ENCODE data around the gene MAPKAPK2. TPM values are rescaled to one million over a fixed set of nuclear protein-coding genes. Genes with fewer than 3 reads are reported as not detected.
A peak's percentile ranks its signal among the peaks of the same experiment; 100 is the strongest.

MAPKAPK2 gene
- total RNA-seq, 1 donor from 2014 or later, result 35.3 TPM

DNA sequence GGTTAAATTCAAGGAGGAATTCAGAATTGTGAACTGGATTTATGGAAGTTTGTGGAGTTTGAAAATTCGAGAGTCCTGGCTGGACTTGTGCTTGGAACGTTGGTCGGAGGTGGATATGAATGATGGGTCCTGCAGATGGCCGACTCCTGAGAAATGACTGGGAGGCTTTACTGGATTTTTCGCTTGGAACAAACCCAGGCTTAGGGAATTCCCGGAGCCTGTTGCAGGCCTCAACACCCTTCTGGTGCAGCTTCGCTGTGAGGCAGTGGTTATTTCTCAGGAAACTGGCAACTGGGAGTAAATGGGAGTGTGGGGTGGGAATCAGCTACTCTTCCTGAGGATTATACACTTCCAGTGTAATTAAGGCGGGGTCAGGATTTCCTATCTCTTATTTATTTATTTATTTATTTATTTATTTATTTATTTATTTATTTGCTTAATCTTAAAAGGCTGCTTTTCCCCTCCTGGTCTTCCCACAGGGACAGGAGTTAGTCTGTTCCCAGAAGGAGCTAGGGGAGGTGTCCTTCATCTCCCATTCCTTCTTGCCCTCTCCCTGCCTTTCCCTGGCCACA is 21.1 kb downstream of the MAPKAPK2 start:
- intact Hi-C loops (cut with DNase I), result loop anchor here (1.0 to 2.0 kb wide), 2 partner anchors 13 to 19 kb away; no protein-coding TSS in a partner anchor
- H3K27me3 ChIP-seq, result no peaks in the 10 kb centered on the region
- TF ChIP-seq, protein P1, sequence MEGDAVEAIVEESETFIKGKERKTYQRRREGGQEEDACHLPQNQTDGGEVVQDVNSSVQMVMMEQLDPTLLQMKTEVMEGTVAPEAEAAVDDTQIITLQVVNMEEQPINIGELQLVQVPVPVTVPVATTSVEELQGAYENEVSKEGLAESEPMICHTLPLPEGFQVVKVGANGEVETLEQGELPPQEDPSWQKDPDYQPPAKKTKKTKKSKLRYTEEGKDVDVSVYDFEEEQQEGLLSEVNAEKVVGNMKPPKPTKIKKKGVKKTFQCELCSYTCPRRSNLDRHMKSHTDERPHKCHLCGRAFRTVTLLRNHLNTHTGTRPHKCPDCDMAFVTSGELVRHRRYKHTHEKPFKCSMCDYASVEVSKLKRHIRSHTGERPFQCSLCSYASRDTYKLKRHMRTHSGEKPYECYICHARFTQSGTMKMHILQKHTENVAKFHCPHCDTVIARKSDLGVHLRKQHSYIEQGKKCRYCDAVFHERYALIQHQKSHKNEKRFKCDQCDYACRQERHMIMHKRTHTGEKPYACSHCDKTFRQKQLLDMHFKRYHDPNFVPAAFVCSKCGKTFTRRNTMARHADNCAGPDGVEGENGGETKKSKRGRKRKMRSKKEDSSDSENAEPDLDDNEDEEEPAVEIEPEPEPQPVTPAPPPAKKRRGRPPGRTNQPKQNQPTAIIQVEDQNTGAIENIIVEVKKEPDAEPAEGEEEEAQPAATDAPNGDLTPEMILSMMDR (IDR thresholded peaks at IDR 0.05), result no peak

DNA sequence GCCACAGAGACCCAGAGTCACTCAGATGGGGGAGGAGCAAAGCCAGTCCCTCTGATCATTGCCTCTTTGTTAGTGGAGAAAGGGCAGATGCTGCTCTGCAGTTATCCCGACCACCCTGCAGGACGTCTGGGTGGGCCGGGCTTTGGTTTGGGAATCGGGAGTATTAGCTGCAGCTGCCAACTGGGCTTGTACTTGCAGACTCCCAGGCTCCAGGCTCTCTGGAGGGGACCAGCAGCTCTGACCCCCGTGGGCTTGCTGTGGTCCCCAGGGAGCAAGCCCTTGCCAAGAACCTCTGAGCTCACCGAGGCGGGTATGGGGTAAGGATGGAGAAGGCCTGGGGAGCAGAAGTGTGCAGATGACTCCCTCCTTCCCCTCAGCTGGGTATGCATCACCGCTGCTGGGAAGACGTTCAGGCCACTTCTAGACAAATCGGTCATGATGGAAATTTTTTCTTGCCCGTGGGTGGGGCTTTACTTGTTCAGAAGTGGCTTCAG is 21.6 kb downstream of the MAPKAPK2 start:
- Histone ChIP-seq H3K9me3 (no peaks in the 10 kb centered on the region), H3K27me3 (no peaks in the 10 kb centered on the region), H3K27ac (peak overlapping the region; percentile 74 to 75), H3K4me3 (peak overlapping the region; percentile 9 to 10), H3K36me3 (no peaks in the 10 kb centered on the region), H3K4me1 (peaks cover 25 to 42% of the 10 kb centered on the region in 2 donors)
- intact Hi-C loops (cut with DNase I), result loop anchor here (1.0 to 2.0 kb wide), 2 partner anchors 13 to 18 kb away; no protein-coding TSS in a partner anchor
- peak; percentile 48 to 92 for DNase-seq (ENCODE audit: low spot score in 2 of 2)
- TF ChIP-seq, protein P1 (IDR thresholded peaks at IDR 0.05), result no peak

More for the DNA sequence above, 21.1 kb downstream of the MAPKAPK2 start:
- DNase-seq (ENCODE audit: low spot score in 2 of 2), result no peak
- Histone ChIP-seq H3K4me3 (peak overlapping the region; percentile 9 to 10), H3K27ac (peak overlapping the region; percentile 74 to 75), H3K36me3 (no peaks in the 10 kb centered on the region), H3K4me1 (peaks cover 25 to 44% of the 10 kb centered on the region in 2 donors), H3K9me3 (no peaks in the 10 kb centered on the region)

GRCh38 chr1:206706806-206707366 is 22.2 kb downstream of the MAPKAPK2 start:
- Histone ChIP-seq H3K9me3 (no peaks in the 10 kb centered on the region), H3K36me3 (no peaks in the 10 kb centered on the region), H3K27ac (peak overlapping the region; percentile 74 to 75), H3K4me3 (peak overlapping the region in 1 of 2 donors; percentile 10), H3K4me1 (peaks cover 25 to 42% of the 10 kb centered on the region in 2 donors), H3K27me3 (no peaks in the 10 kb centered on the region)
- no peak for DNase-seq (ENCODE audit: low spot score in 2 of 2)
- intact Hi-C loops (cut with DNase I), result loop anchor here (1.0 to 2.0 kb wide), 2 partner anchors 14 to 18 kb away; no protein-coding TSS in a partner anchor
- TF ChIP-seq, protein P1 (IDR thresholded peaks at IDR 0.05), result no peak

GRCh38 chr1:206708058-206708457 is 23.4 kb downstream of the MAPKAPK2 start:
- no peak overlapping the region for H3K27ac ChIP-seq
- intact Hi-C loops (cut with DNase I), result no loop called here
- H3K36me3 ChIP-seq, result no peaks in the 10 kb centered on the region
- no peak for DNase-seq (ENCODE audit: low spot score in 2 of 2)
- H3K27me3 ChIP-seq, result no peaks in the 10 kb centered on the region
- no peaks in the 10 kb centered on the region for H3K9me3 ChIP-seq
- H3K4me1 ChIP-seq, result peaks cover 25 to 45% of the 10 kb centered on the region in 2 donors
- no peak overlapping the region for H3K4me3 ChIP-seq
- TF ChIP-seq, protein P1 (IDR thresholded peaks at IDR 0.05), result no peak

GRCh38 chr1:206708882-206709281 is 24.2 kb downstream of the MAPKAPK2 start:
- H3K4me3 ChIP-seq, result no peak overlapping the region
- intact Hi-C loops (cut with DNase I), result no loop called here
- DNase-seq (ENCODE audit: low spot score in 2 of 2), result no peak
- no peaks in the 10 kb centered on the region for H3K27me3 ChIP-seq
- H3K4me1 ChIP-seq, result peaks cover 25 to 50% of the 10 kb centered on the region in 2 donors
- H3K27ac ChIP-seq, result no peak overlapping the region
- no peaks in the 10 kb centered on the region for H3K9me3 ChIP-seq
- no peaks in the 10 kb centered on the region for H3K36me3 ChIP-seq
- TF ChIP-seq, protein P1 (IDR thresholded peaks at IDR 0.05), result no peak
